BE2C (cell line): ENCODE measurements around the gene CEP44.
"Not testable (repeated sequence)": the region's sequence is repeated elsewhere in the genome, so short reads cannot be mapped to it uniquely, and the experiment has no call there.

Source experiments
- DNase-seq: peaks from one replicate; pipeline ENCODE4 v3.0.0-alpha.2; 2020
- H3K27me3 ChIP-seq: fragments of 250-450 bp; sonication (Bioruptor Pico); 2 replicates; pipeline ENCODE4 v1.5.1; 2020; ENCODE audit warnings: mild to moderate bottlenecking
- H3K36me3 ChIP-seq: fragments of 250-450 bp; sonication (Bioruptor Pico); 2 replicates; pipeline ENCODE4 v1.5.1; 2020; ENCODE audit warnings: mild to moderate bottlenecking
- H3K4me1 ChIP-seq: fragments of 250-450 bp; sonication (Bioruptor Pico); 2 replicates; pipeline ENCODE4 v1.5.1; 2020
- H3K4me3 ChIP-seq: 2 replicates; pipeline ENCODE4 v1.5.1; 2011; ENCODE audit warnings: low read depth, low read length
- H3K9me3 ChIP-seq: fragments of 250-450 bp; sonication (Bioruptor Pico); 2 replicates; pipeline ENCODE4 v1.5.1; 2020
- CTCF ChIP-seq: IDR thresholded peaks from 2 replicates; pipeline ENCODE4 v1.5.1; 2012; ENCODE audit warnings: mild to moderate bottlenecking, low read depth, low read length

The CEP44 gene

GRCh38 chr4:174259580-174259979, 24.1 kb upstream of the CEP44 start:
- peaks cover 24% of the 10 kb centered on the region for H3K4me1 ChIP-seq
- peaks cover 73% of the 10 kb centered on the region for H3K36me3 ChIP-seq
- peak; percentile 39 for TF ChIP-seq CTCF
- H3K4me3 ChIP-seq, result peak overlapping the region; percentile 83
- H3K27me3 ChIP-seq, result no peaks in the 10 kb centered on the region
- H3K9me3 ChIP-seq, result no peaks in the 10 kb centered on the region
- no peak for DNase-seq

- no peak for DNase-seq
- Histone ChIP-seq H3K36me3 (peaks cover 68% of the 10 kb centered on the region), H3K4me3 (peak overlapping the region; percentile 83), H3K4me1 (peaks cover 20% of the 10 kb centered on the region), H3K27me3 (no peaks in the 10 kb centered on the region), H3K9me3 (no peaks in the 10 kb centered on the region)
- no peak for TF ChIP-seq CTCF
Measured at GRCh38 chr4:174260099-174260498, 23.6 kb upstream of the CEP44 start.

GRCh38 chr4:174261432-174261831, 22.3 kb upstream of the CEP44 start:
- H3K4me3 ChIP-seq, result peak overlapping the region; percentile 83
- peaks cover 11% of the 10 kb centered on the region for H3K4me1 ChIP-seq
- DNase-seq, H3K27me3 ChIP-seq, H3K9me3 ChIP-seq: not testable (repeated sequence)
- H3K36me3 ChIP-seq, result peaks cover 58% of the 10 kb centered on the region

GRCh38 chr4:174262624-174263444, 20.9 kb upstream of the CEP44 start:
- Histone ChIP-seq H3K4me3 (peak overlapping the region; percentile 83), H3K4me1 (peaks cover 3% of the 10 kb centered on the region), H3K9me3 (no peaks in the 10 kb centered on the region), H3K36me3 (peaks cover 44% of the 10 kb centered on the region), H3K27me3 (no peaks in the 10 kb centered on the region)
- no peak for TF ChIP-seq CTCF
- peak; percentile 56 for DNase-seq

GRCh38 chr4:174263445-174263736, 20.3 kb upstream of the CEP44 start:
- Histone ChIP-seq H3K36me3 (peaks cover 39% of the 10 kb centered on the region), H3K4me1 (peaks cover 3% of the 10 kb centered on the region), H3K4me3 (peak overlapping the region; percentile 83), H3K9me3 (no peaks in the 10 kb centered on the region), H3K27me3 (no peaks in the 10 kb centered on the region)
- no peak for TF ChIP-seq CTCF
- no peak for DNase-seq

- DNase-seq, result no peak
- peak overlapping the region; percentile 83 for H3K4me3 ChIP-seq
- no peak for TF ChIP-seq CTCF
Measured at GRCh38 chr4:174265916-174266315, 17.8 kb upstream of the CEP44 start.

More at GRCh38 chr4:174265916-174266315, 17.8 kb upstream of the CEP44 start:
- H3K4me1 ChIP-seq, result peaks cover 7% of the 10 kb centered on the region
- H3K9me3 ChIP-seq, result no peaks in the 10 kb centered on the region
- H3K27me3 ChIP-seq, result no peaks in the 10 kb centered on the region
- H3K36me3 ChIP-seq, result peaks cover 22% of the 10 kb centered on the region
